Chondrocyte (in vitro differentiated cells): ENCODE data around the gene CLIC3. TPM values are rescaled to one million over a fixed set of nuclear protein-coding genes. Genes with fewer than 3 reads are reported as not detected.

Experiments used
- DNase-seq: peaks from one replicate; pipeline ENCODE4 v3.0.0; 2021; ENCODE audit warnings: mixed read lengths, low spot score
- H3K27ac Mint-ChIP-seq: one replicate; pipeline ENCODE4 v1.8.0; 2021; ENCODE audit warnings: mild to moderate bottlenecking, moderate library complexity, mixed read lengths; ENCODE audit not compliant: unreplicated experiment
- H3K27me3 Mint-ChIP-seq: 2 replicates; pipeline ENCODE4 v1.8.0; 2021; ENCODE audit warnings: low read depth, mixed read lengths
- H3K36me3 Mint-ChIP-seq: 2 replicates; pipeline ENCODE4 v1.8.0; 2021; ENCODE audit warnings: low read depth, mixed read lengths
- H3K4me1 Mint-ChIP-seq: 2 replicates; pipeline ENCODE4 v1.8.0; 2021; ENCODE audit warnings: low read depth, mild to moderate bottlenecking, mixed read lengths
- H3K4me3 Mint-ChIP-seq: one replicate; pipeline ENCODE4 v1.8.0; 2021; ENCODE audit warnings: mild to moderate bottlenecking, moderate library complexity, mixed read lengths; ENCODE audit not compliant: unreplicated experiment
- H3K9me3 Mint-ChIP-seq: 2 replicates; pipeline ENCODE4 v1.8.0; 2021; ENCODE audit warnings: low read depth, mixed read lengths
- CTCF ChIP-seq: fragments of 200-600 bp; sonication (generic); IDR thresholded peaks from 2 replicates; pipeline ENCODE4 v1.5.0; 2021; ENCODE audit warnings: antibody characterized with exemption, mild to moderate bottlenecking, moderate library complexity
- total RNA-seq: library from RNA; stranded (reverse); gene quantifications from 3 replicates; pipeline ENCODE4 v1.2.1, GENCODE V29; 2021

The CLIC3 gene
- total RNA-seq, 1 donor from 2014 or later, result 5.5 TPM

- Mint-ChIP-seq H3K27ac (no peak overlapping the region), H3K27me3 (peaks cover 3% of the 10 kb centered on the region), H3K4me1 (peaks cover 4% of the 10 kb centered on the region)
Measured at GRCh38 chr9:136963751-136964150, 32.6 kb downstream of the CLIC3 start.

DNA sequence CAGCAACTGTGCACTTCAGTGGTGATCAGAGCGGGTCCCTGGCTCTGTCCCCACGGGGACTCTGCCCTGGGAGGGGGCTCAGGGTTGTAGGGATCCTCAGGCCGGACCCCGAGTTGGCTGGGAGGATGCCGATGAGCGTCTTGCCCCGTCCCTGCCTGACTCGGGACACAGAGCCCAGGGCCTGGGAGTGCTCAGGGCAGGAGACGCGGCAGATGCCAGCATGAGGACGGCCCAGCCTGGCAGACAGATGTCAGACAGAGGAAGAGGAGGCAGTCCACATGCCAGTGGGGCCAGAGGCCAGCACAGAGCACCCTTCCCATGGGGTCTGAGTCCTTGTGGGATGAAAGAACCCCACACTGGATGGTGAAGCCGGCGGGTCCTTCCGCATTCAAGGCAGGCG, 33.0 kb downstream of the CLIC3 start:
- no peak overlapping the region for H3K27ac Mint-ChIP-seq
- H3K27me3 Mint-ChIP-seq, result peaks cover 3% of the 10 kb centered on the region
- H3K36me3 Mint-ChIP-seq, result no peaks in the 10 kb centered on the region
- no peak overlapping the region for H3K4me3 Mint-ChIP-seq
- TF ChIP-seq CTCF, result no peak
- peaks cover 4% of the 10 kb centered on the region for H3K4me1 Mint-ChIP-seq
- DNase-seq, result no peak
- no peaks in the 10 kb centered on the region for H3K9me3 Mint-ChIP-seq

More at GRCh38 chr9:136963751-136964150, 32.6 kb downstream of the CLIC3 start:
- no peak for TF ChIP-seq CTCF
- no peaks in the 10 kb centered on the region for H3K36me3 Mint-ChIP-seq
- no peak for DNase-seq
- H3K9me3 Mint-ChIP-seq, result no peaks in the 10 kb centered on the region
- H3K4me3 Mint-ChIP-seq, result no peak overlapping the region

GRCh38 chr9:136962701-136963248, 33.6 kb downstream of the CLIC3 start:
- no peak overlapping the region for H3K4me3 Mint-ChIP-seq
- peaks cover 4% of the 10 kb centered on the region for H3K4me1 Mint-ChIP-seq
- no peak overlapping the region for H3K27ac Mint-ChIP-seq
- peaks cover 3% of the 10 kb centered on the region for H3K27me3 Mint-ChIP-seq
- no peak for TF ChIP-seq CTCF
- H3K9me3 Mint-ChIP-seq, result no peaks in the 10 kb centered on the region
- no peak for DNase-seq
- H3K36me3 Mint-ChIP-seq, result no peaks in the 10 kb centered on the region

DNA sequence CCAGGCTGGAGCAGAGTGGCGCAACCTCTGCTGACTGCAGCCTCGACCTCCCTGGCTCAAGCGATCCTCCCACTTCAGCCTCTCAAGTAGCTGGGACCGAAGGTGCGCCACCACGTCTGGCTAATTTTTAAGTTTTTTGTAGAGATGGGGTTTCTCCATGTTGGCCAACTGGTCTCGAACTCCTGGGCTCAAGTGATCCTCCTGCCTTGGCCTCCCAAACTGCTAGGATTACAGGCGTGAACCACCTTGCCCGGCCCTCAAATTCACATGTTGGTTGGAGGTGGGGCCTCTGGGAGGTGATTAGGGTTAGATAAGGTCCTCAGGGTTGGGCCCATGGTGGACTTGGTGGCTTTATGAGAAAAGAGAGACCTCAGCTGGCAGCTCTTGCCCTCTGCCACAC, 34.2 kb downstream of the CLIC3 start:
- no peaks in the 10 kb centered on the region for H3K9me3 Mint-ChIP-seq
- TF ChIP-seq CTCF, result no peak
- H3K27ac Mint-ChIP-seq, result no peak overlapping the region
- no peak overlapping the region for H3K4me3 Mint-ChIP-seq
- no peak for DNase-seq
- H3K4me1 Mint-ChIP-seq, result peaks cover 4% of the 10 kb centered on the region
- no peaks in the 10 kb centered on the region for H3K36me3 Mint-ChIP-seq
- H3K27me3 Mint-ChIP-seq, result peaks cover 3% of the 10 kb centered on the region

DNA sequence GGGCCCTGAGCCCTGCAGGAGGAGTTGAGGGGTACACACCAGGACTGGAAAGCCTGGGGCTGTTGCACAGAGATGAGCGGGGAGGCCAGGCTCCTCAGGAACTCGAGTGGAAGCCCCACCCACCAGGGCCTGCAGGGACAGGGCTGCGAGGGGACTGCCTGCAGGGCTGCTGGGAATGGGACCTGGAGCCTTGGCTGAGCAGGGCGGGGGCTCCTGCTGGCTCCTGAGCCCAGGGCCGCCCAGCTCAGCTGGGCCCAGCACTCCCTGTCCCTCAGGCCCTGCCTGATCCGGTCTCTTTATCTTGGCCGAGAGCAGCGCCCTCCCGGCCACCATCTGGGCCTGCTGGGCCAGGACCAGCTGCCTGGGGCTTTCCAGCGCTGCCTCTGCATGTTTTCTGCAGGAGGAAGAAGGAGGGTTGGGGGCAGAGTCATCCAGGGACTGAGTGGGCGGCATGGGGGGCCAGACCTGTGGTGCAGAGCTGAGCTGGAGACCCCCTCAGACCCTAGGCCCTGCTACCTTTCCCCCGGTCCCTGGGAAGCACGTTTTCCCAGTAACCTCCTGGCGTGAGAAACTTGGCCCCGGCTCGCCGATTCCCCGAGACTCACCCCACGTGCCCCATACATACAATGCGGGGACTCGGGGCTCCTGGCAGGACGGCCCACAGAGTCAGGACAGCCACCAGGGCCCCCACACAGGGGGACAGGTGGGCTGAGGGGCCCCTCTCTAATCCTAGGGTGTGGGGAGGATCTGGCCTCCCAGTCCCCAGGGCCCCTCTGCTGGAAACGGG, 34.9 kb downstream of the CLIC3 start:
- DNase-seq, result no peak
- Mint-ChIP-seq H3K4me3 (no peak overlapping the region), H3K9me3 (peaks cover 3% of the 10 kb centered on the region), H3K4me1 (peaks cover 4% of the 10 kb centered on the region), H3K36me3 (no peaks in the 10 kb centered on the region), H3K27me3 (peaks cover 3% of the 10 kb centered on the region), H3K27ac (no peak overlapping the region)
- TF ChIP-seq CTCF, result no peak
